Neural progenitor cell (in vitro differentiated cells): Measurements from ENCODE around the gene ANKAR.

Experiments
- EZH2 ChIP-seq: fragments of 200-600 bp; sonication (generic); IDR thresholded peaks from 2 replicates; pipeline ENCODE4 v1.6.1; 2017; ENCODE audit warnings: antibody characterized with exemption, mild to moderate bottlenecking, moderate library complexity
- EZH2phosphoT487 ChIP-seq: fragments of 200-600 bp; sonication (generic); IDR thresholded peaks from 2 replicates; pipeline ENCODE4 v1.6.1; 2017; ENCODE audit warnings: antibody characterized with exemption
- TF ChIP-seq, protein P1 (sequence below): fragments of 200-600 bp; sonication (generic); IDR thresholded peaks from 2 replicates; pipeline ENCODE4 v1.5.1; 2017; ENCODE audit warnings: antibody characterized with exemption, mild to moderate bottlenecking

DNA sequence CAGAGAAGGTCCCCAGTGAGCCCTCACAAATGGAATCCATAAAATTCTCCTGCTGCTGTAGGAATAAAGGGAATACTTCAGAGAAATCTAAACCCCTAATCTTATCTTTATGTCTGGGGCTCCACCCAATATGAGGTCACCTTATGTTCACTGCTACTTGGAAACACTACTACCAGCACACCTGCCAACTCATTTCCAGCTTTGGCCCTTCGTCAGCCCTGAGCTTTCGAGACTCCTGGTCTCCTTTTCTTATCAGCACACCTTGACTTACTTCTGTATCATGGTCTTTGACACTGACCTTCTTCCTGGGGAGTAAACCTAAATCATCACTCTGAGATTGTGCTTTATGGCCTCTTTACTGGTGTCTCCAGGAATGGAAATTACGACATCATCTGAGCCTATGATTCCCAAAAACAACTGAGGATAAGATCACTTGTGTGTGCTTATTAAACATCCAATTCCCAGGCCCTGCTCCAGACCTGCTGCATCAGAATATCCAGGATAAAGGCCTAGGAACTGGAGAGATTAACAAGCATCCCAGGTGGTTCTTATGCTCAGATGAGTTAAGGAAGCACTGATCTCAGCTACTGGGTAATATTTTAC lies 35.4 kb upstream of the ANKAR start:
- TF ChIP-seq, protein P1, sequence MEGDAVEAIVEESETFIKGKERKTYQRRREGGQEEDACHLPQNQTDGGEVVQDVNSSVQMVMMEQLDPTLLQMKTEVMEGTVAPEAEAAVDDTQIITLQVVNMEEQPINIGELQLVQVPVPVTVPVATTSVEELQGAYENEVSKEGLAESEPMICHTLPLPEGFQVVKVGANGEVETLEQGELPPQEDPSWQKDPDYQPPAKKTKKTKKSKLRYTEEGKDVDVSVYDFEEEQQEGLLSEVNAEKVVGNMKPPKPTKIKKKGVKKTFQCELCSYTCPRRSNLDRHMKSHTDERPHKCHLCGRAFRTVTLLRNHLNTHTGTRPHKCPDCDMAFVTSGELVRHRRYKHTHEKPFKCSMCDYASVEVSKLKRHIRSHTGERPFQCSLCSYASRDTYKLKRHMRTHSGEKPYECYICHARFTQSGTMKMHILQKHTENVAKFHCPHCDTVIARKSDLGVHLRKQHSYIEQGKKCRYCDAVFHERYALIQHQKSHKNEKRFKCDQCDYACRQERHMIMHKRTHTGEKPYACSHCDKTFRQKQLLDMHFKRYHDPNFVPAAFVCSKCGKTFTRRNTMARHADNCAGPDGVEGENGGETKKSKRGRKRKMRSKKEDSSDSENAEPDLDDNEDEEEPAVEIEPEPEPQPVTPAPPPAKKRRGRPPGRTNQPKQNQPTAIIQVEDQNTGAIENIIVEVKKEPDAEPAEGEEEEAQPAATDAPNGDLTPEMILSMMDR = no peak
- TF ChIP-seq EZH2phosphoT487 (no peak), EZH2 (no peak)
